ENCODE results near the gene MAST4.

Gene MAST4

DNA sequence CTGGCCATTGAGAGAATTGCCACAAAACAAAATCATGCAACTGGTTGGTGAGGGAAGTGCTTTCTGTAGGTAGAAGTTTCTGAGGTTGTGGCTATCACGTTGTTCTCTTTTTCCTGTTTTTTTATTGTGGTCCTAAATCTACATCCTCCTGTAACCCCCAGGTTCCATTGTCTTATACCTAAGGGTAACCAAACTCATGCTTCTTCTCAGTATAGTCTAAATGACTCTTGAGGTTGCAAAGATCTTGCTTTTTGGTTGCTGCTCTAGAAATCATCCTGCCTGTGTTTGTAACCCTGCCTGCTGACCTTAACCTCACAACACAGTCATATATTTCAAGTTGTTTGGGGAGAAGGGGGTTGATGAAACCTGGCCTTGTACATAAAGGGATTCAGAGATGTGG lies 327.3 kb downstream of the MAST4 start:
- DNase-seq, result no peak

DNA sequence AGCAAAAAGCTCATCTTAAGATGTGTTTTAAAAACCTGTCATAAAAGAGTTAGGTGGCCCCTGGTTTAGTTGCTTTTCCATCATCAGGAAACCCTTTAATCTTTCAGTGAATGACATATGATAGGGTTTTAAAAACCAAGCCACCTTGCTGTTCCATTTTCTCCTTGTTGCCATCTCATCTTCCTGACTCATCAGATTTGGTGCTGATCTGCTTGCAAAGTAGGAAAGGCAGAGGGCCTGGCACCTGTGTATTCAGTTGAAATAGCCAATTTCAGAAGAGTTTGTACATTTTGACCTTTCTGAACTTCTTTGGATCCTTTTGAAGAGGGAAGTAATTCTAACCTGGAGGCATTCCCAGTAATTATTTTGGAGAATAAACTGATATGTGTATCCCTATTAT lies 327.7 kb downstream of the MAST4 start:
- DNase-seq, result no peak

DNA sequence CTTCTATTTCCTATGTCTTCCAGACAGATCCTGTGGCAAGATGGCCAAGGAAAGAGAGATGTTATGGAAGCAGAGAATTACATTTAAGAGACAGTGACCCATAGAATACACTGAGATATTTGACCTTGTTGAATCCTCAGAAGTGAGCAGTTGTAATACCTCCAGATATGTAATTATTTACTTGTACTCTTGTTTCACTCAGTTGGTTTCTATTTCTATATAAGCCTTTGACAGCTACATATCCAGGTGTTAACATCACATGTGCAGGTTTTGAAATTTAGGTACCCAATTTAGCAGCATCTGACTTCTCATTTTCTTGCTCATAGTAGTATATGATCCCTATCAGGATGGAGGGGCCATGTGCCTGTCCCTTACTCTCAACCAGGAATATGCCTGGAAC lies 330.9 kb downstream of the MAST4 start:
- no peak for DNase-seq

DNA sequence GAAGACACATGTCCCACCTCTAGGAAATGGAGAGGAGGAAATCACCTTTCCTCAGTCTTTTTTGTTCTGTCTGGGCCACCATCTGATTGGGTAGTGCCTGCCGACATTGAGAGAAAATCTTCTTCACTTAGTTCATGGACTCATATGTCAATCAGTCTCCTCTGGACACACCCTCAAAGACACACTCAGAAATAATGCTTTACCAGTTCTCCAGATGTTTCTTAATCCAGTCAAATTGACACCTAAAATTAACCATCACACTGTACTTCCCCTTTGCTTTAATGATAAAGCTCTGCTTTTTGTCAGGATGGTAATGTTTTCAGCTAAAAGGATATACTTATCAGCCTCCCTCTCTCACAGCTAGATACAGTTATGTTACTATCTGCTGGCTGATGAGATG lies 333.1 kb downstream of the MAST4 start:
- no peak for DNase-seq

DNA sequence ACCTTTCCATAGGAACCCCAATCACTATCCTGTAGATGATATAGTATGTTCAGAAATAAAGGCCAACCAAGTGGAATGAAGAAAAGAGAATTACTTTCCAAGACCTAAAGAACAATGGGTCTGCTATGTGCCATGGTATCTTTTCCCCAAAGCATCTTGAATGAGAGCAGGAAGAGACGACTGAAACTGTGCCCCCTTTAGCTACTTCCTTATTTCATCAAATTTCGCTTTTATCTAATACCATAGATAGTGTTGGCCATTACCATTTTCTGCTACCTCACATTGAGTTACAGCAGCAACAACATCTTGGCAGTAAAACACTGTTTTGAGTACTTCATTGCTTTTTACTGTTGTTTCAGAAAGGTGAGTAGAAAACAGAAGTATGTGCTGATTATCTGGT lies 333.8 kb downstream of the MAST4 start:
- DNase-seq, result no peak

DNA sequence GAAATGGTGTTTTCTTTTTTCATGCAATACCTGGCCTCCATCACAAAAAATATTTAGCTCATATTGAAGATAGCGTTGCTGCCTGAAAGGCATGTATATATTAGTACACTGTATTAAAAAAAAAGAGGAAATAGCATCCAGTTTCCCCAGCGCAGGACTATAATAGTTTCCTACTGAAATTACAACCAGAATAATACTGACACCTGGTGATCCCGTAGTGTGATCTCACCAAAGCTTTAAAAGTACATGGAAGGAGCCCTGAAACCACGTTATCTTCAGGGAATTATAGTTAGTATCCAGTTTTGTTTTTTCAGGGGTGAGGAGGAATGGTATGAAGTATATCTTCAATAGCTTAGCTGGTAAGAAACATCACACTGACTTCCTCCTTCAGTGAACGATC lies 335.5 kb downstream of the MAST4 start:
- DNase-seq, result no peak

DNA sequence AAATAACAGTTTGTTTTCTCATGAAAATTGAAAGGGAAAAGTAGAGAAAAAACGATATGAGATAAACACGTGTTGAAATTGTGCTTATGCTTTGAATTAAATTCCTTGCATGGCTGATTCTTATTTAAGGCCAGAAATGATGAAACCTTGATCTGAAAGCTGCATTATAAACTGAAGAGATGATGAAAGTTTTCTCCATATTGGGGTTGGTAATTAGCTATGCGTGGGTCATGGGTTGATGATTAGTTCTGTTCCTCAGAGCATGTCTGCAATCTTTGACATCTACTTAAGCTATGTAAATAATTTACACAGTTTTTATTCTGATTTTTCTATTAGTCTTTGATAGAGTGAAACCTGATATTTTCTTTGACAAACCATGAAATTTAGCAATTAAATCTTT lies 336.3 kb downstream of the MAST4 start:
- DNase-seq, result no peak

DNA sequence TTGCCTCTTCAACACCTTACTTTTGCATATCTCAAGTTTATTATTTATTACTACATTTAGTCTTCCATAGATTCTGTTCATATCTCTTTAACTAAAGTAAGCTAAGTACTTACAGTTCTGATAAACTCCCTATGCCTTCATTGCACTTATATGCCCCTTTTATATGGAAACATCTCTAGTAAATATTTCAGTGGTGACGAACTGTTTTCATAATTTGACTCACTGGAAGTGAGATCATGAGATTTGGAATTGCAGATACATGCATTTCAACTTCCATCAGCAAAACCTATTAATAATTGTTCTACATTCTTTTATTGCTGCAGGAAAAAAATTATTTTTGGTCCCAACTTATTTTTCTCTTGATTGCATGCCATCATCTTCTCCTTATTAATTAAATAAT lies 336.9 kb downstream of the MAST4 start:
- DNase-seq, result no peak

DNA sequence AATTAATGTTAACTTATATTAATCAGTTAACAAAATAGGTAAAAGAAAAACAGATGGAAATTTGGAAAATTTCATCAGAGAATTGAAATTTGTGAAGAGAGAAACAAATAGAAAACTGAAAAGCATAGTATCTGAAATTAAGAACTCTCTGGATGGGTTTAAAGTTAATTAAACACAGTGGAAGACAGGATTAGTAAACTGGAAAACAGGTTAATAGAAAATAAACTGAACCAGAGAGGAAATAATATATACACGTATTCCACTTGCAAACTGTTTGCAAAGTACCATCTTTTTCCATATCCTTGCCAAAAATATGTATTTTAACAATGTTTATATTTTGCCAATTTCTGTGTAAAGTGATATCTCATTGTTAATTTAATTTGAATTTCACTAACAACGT lies 342.9 kb downstream of the MAST4 start:
- no peak for DNase-seq

DNA sequence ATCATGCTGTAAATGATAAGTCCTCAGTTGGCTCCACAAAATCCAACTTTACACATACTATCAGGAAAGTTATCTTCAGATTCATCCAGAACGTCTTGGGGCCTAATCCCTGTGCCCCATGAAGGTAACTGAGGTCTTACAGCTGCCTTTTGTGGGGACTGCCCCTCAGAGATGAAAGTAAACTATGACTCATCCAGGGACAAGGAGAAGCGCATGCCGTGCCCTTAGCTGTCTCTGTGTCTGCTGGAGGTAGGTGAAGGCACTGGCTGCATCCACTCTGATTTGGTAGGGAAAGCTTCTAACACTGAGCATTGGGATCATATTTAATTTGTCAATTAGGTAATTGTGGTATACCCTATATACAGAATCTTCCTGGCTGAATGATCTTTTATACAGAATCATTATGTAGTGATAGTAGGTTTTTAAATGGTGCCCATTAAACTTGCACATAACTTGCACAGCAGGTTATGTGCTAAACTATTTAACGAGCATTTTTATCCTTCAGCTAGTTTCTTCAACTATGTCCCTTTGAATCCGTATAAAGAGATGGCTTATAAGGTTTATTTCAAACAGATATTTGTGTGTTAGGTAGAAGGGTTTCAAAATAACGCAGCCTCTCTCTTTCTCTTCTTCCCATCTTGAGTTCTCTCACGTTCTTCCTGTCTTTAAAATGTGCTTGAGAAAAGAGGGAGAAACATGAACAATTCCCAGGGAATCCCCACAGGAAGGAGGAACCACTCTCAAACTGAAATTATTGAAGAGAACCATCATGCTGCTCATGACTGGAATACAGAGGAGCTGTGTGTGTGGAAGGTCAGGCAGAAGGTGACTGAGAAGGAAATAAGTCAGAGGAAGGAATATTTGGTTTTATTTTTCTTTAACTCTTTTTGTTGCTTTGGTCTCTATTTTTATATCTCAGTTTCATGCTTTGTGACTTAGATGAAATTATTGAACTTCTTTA lies 349.5 kb downstream of the MAST4 start:
- DNase-seq, result no peak

DNA sequence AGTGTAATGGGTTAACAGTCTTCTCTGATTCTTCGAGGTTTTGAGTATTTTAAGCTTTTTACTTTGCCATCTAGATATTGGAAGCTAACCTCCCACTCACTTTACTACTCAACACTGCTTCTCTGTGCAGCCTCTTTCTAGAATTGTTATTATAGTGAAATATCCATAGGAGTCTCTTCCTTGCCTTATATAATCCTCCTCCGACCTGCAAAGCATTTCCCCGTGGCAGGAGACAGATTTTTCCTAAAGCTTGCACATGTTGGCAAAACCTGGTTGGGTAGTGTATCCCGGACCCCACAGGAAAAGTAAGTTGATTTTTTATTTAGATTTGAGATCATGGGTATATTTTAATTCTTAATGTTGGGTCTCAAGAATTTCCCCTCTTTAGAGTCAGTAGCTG lies 351.3 kb downstream of the MAST4 start:
- DNase-seq, result no peak

DNA sequence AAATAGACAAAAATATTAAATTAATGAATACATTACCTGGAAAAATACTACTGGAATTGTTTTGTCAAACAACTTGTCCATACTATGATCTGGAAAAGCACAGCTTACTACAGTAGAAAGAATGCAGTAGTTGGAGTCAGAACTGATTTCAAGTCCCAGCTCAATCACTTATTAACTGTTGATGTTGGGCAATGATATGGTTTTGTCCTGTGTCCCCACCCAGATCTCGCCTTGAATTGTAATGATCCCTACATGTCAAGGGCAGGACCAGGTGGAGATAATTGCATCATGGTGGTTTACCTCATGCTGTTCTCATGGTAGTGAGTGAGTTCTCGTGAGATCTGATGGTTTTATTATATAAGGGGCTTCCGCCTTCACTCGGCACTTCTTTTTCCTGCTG lies 352.9 kb downstream of the MAST4 start:
- DNase-seq, result no peak

DNA sequence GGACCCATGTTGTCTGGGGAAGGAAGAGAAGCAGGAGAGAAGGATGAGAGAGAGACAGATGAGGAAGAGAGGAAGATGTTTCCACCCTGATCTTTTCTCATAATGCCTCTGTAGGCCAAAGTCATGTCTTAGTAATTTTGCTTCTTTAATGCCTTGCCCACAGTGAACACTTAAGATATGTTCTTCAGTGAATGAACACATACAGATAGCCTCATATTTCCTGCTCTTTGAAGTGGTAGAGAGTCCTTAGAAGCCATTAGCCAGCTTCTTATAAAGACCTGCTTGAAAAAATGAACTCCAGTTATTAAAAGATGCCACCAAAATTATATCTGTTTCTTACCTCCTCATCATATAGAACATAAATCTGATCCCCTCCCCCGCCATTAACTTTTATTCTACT lies 356.0 kb downstream of the MAST4 start:
- DNase-seq, result no peak

DNA sequence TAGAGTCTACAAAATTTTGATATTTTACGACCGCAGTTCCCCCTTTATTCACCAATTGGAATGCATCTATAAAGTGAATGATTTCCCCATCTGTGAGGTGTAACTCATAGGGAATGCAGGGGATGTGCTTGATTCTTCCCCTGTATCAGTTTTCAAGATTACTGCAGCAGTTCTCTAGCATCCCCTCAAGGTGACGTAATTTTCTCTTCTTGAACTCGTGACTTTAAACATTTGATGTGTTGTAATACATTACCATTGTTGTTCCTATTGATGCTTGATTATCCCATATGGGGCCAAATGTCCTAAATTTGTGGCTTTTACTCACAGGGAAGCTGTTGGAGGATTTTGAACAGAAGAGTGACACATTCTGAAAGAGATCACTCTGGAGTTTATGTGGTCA lies 360.2 kb downstream of the MAST4 start:
- no peak for DNase-seq

DNA sequence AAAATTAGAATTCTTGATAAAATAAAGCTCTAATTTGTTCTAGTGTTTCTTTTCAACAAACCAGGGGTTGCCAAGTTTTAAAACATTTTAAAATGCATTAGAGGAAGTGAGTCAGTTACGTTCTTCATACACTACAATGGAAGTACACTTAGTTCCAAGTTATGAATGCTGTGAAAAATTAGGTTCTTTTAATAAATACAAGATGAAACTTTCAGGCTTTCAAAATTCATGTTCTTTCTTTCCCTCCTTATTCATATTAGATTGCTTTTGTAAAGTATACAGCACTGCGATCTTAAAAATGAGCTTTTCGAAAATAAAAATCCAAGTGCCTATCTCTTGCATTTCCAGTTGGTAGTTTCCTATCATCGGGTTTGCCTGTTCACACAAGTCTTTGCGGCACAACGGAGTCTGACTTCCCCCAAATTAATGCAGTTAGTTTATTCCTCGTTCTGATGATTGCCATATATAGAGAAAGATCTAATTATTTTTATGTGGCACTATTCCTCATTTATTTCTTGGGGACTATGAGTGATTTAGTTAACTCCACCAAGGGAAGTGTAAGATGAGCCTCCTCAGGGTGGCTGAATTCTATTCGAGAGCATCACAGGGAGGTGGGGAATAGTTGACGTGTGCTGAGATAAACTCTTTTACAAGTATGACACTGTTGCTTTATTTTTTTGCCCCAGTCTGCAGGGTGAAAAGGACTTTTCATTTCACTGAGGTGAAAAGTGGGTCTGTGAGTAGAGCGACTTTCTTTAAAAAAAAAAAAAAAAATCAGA lies 362.2 kb downstream of the MAST4 start:
- no peak for DNase-seq

DNA sequence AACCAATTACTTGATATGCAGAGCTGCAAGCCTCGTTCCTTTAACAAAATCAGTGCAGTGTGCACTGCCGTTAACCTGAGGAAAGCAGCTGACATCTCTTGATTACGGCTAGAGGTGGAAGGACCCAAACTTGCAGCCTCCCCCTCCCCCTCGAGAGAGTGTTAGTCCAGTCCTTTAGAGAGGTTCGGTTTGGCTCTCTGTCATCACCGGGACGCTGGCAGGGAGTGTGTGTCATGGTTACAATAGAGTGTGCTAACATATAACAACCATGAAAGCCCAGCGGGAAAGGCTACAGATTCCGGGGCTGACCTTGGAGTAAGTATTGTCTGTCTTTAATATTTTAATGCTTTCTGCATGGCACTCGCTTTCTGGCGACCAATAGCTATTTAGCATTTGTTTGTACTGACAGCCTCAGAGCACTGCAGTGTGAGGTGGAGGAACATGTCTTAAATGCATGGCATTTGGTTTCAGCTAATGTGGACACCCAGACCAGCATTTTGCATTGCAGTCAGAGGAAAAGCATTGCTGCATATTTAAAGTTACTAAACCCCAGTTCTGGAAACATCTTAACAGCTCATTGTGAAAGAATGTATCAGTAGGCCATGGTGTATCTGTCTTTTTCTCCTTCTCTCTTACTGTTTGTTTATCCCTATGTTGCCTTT lies 362.9 kb downstream of the MAST4 start:
- no peak for DNase-seq

DNA sequence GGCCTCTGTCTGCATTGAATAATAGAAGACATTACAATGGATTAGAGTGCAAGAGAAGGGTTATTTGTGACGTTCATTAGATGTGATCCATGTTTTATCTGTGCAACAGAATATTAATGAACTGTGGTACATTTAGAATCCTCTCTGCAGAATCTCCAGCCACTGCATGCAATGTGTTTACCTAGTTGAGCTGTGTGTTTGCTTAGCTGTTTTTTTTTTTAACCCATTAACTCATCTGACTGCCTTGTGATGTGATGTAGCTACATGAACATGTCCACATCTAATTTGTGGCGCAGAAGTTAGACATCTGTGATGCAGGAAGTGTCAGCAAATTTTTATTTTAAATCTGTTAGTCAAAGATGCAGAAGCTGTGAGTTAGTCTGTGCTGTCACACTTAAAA lies 363.5 kb downstream of the MAST4 start:
- DNase-seq, result no peak

DNA sequence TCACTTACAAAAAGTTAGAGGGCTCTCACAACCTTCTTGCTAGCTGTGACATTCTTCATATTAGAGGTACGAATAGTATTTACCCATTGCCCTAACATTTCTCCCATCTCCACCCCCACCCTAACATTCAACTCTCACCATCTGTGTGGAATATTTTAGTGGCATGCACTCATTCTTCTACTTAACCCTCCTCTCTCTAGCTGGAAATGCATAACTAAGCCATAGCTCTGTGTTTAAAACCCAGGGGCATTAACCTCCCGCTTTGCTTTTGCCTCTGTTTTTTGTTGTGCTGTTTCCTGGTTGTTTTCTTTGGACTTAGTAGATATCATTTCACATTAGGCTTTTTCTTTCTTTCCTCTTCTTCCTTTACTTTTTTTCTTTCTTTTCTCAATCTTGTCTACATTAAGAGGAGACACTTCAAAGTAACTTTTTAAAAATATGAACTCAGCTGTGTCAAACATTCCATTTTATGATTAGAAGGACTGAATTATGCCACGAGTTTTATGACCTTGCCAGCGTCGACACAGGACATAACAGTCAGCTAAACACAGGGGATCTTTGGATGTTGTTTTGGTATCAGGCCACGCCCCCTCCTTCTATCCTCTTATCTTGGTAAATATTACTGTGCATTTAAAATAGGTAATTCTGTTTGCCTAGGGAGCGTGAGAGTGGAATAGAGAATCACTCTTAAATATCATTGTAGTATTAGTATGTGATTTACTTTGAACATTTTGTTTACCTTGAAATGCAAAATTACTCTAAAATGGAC lies 364.4 kb downstream of the MAST4 start:
- DNase-seq, result no peak

DNA sequence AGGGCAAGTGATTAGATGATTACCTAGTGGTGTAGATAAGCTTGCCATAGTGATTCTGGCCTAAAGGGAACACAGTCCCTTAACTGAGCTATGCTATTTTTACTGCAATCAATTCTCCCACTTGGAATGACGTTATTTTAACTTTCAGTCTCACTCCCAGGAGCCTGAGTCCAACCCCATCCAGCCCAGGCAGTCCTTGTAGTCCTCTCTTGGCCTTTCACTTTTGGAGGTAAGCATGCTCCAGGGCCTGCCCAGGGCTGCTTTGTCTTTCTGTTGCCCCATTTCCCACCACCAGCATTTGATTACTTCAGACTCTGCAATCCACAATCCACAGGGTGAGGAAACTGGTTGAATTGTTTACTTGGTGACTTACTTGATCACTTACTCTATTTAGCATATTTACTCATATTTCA lies 367.4 kb downstream of the MAST4 start:
- DNase-seq, result no peak

DNA sequence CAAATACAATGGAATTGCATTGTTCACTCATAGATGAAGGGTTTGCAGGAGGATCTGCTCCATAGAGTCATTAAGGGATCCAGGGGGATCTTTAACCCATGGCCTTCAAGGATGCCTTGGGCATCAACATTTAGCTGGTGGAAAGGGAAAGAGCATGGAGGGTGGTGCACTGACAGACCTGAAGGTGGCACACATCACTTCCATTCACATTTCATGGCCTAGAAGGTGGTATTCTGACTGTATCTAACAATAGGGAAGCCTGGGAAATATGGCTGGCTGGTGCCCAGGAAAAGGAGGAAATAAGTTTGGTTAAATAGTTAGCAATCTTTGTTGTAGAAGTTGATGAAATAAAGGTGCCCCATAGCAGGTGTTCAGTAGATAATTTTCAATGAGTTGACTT lies 370.2 kb downstream of the MAST4 start:
- DNase-seq, result no peak

DNA sequence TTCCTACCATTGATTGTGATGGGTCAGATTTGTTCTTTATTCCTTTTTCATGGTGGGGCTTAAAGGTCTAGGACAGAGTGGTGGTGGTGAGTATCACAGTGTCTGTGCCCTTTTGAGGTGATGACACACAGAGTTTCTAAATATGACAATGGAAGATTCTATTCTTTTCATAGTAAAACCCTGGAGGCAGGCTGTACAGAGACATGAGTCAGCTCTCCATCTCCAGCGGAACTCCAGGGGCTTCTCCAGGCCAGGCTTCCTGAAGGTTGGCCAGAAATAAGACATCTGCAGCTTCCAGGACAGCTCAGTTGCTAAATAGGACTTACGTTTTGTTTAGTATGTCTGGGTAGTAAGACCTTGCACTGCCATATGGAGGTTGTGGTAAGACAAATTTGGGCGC lies 370.9 kb downstream of the MAST4 start:
- no peak for DNase-seq

DNA sequence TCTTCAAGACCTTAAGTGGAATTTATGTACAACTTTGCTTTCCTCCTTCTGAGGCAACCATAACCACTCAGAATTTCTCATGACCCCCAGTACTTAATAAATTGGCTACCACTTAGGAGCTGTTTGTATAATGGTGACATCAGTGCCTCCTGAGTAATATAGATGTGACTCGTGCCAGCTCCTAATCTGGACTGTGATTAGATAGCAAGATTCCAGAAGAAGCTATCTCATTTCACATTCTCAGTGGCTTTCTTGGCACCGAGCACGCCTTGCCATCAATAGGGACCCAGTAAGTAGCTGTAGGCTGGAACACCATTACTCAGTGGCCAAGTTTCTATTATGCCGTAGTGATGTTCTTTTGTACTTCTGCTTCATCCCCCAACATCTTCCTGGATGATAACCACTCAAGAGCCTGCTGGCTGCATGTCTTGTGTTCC lies 371.7 kb downstream of the MAST4 start:
- no peak for DNase-seq

DNA sequence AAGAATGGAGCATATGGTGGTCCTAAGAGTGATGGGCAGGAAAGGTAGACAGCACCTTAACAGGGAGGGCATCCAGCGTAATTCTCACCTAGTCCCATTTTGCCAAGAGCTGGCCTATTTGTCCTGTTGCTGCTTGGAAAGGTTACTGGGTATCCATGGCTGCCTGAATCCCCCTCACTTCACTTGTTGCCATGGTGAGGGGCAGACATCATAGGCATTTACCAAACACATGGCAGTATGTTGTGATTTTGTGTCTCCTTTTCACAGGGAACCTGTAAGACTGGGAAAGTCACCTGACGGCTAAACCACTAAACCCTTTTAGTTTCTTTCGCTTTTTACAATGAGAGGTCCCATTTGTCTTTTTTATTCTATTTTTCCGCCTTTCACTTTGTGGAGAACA lies 373.3 kb downstream of the MAST4 start:
- DNase-seq, result no peak

Measured in CD4-positive, alpha-beta T cell treated with Interleukin-4 for 4 hours (primary cell).